Glutamatergic neuron (in vitro differentiated cells): ENCODE results near the gene CDH4. TPM values are rescaled to one million over a fixed set of nuclear protein-coding genes. Genes with fewer than 3 reads are reported as not detected.

ENCODE experiments used
- DNase-seq: peaks from one replicate; pipeline ENCODE4 v3.0.0; 2022
- H3K27ac Mint-ChIP-seq: one replicate; pipeline ENCODE4 v1.8.0; 2020; ENCODE audit warnings: mild to moderate bottlenecking, mixed read lengths, inconsistent platforms; ENCODE audit not compliant: unreplicated experiment
- H3K27me3 Mint-ChIP-seq: one replicate; pipeline ENCODE4 v1.8.0; 2020; ENCODE audit warnings: mild to moderate bottlenecking, moderate library complexity, mixed read lengths, inconsistent platforms; ENCODE audit not compliant: unreplicated experiment
- H3K36me3 Mint-ChIP-seq: one replicate; pipeline ENCODE4 v1.8.0; 2020; ENCODE audit warnings: mild to moderate bottlenecking, mixed read lengths, inconsistent platforms; ENCODE audit not compliant: unreplicated experiment
- H3K4me1 Mint-ChIP-seq: one replicate; pipeline ENCODE4 v1.8.0; 2020; ENCODE audit warnings: mild to moderate bottlenecking, low read depth, mixed read lengths, inconsistent platforms; ENCODE audit not compliant: unreplicated experiment
- H3K4me3 Mint-ChIP-seq: one replicate; pipeline ENCODE4 v1.8.0; 2020; ENCODE audit warnings: mild to moderate bottlenecking, mixed read lengths, inconsistent platforms; ENCODE audit not compliant: unreplicated experiment
- H3K9me3 Mint-ChIP-seq: one replicate; pipeline ENCODE4 v1.8.0; 2020; ENCODE audit warnings: mild to moderate bottlenecking, moderate library complexity, mixed read lengths, inconsistent platforms; ENCODE audit not compliant: unreplicated experiment
- total RNA-seq: library from RNA; stranded (reverse); fragmentation: NEBNext Ultra II Directional; extraction: Animal tissue kit (Norgen Biotek cat#: 25700); gene quantifications from one replicate; pipeline ENCODE4 v1.2.1, GENCODE V29; 2021; ENCODE audit not compliant: unreplicated experiment
- TF ChIP-seq, protein P1 (sequence below): fragments of 200-600 bp; sonication (generic); IDR thresholded peaks from one replicate; pipeline ENCODE4 v1.5.0; 2021; ENCODE audit not compliant: partially characterized antibody, unreplicated experiment

Gene CDH4
- total RNA-seq, 1 donor from 2014 or later = 1.2 TPM

DNA sequence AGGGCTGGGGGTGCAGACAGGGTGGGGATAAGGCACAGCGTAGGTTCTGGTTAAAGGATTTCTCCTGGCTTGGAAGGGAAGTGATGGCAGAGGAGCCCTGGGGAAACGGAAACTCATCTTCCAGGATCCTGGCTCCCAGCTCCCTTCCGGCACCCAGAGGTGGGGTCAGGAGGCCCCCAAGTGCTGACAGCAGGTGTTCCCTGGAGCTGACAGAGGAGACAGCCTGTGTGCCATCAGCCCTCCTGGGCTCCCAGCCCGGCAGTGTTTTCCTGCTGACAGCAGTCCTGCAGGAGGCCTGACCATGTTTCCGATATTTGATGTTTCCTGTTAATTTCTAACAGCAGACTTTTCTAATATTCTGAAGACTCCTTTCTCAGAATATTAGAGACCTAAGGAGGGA is 536.3 kb downstream of the CDH4 start:
- H3K36me3 Mint-ChIP-seq = peaks cover 11% of the 10 kb centered on the region
- H3K4me1 Mint-ChIP-seq = peaks cover 4% of the 10 kb centered on the region
- H3K27me3 Mint-ChIP-seq = peaks cover 7% of the 10 kb centered on the region
- H3K9me3 Mint-ChIP-seq = peaks cover 12% of the 10 kb centered on the region
- no peak overlapping the region for H3K27ac Mint-ChIP-seq
- DNase-seq = peak; percentile 16
- no peak overlapping the region for H3K4me3 Mint-ChIP-seq
- TF ChIP-seq, protein P1, sequence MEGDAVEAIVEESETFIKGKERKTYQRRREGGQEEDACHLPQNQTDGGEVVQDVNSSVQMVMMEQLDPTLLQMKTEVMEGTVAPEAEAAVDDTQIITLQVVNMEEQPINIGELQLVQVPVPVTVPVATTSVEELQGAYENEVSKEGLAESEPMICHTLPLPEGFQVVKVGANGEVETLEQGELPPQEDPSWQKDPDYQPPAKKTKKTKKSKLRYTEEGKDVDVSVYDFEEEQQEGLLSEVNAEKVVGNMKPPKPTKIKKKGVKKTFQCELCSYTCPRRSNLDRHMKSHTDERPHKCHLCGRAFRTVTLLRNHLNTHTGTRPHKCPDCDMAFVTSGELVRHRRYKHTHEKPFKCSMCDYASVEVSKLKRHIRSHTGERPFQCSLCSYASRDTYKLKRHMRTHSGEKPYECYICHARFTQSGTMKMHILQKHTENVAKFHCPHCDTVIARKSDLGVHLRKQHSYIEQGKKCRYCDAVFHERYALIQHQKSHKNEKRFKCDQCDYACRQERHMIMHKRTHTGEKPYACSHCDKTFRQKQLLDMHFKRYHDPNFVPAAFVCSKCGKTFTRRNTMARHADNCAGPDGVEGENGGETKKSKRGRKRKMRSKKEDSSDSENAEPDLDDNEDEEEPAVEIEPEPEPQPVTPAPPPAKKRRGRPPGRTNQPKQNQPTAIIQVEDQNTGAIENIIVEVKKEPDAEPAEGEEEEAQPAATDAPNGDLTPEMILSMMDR = no peak

DNA sequence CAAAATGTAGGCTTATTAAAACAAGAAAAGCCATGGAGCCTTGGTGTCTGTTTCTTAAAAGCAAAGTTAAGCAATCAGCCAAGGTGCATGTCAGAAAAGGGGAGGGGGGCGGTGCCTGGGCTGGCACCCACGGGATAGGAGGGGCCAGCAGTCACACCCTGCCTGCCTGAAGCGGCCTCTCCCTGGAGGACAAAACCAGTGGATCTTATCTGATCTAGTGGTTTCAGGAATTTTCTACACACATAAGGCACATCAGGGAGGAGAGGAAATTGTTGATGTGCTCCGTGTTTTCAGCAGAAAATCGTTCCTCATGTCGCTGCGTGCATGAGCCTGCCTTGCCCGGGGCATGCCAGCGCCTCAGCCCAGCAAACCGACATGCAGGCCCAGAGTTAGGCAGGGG is 537.3 kb downstream of the CDH4 start:
- Mint-ChIP-seq H3K4me3 (no peak overlapping the region), H3K36me3 (peaks cover 11% of the 10 kb centered on the region), H3K27me3 (peaks cover 7% of the 10 kb centered on the region), H3K9me3 (peaks cover 12% of the 10 kb centered on the region), H3K27ac (no peak overlapping the region), H3K4me1 (peaks cover 4% of the 10 kb centered on the region)
- peak; percentile 6 for DNase-seq
- TF ChIP-seq, protein P1 = no peak

DNA sequence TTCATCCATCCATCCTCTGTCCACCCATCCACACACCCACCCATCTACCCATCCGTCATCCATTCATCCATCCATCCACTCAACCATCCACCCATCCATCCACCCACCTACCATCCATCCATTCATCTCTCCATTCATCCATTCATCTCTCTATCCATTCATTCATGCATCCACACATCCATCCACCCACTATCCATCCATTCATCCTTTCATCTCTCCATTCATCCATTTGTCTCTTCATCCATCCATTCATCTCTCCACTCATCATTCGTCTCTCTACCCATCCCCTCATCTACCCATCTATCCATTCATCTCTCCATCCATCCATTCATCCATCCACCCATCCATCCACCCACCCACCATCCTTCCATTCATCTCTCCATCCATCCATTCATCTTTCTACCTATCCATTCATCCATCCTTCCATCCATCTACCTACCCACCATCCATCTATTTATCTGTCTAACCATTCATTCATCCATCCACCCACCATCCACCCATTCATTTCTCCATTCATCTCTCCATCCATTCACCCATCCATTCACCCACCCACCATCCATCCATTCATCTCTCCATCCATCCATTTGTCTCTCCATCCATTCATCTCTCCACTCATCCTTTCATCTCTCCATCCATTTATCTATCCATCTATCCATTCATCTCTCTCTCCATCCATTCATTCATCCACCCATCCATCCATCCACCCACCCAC is 538.2 kb downstream of the CDH4 start:
- DNase-seq = no peak
- Mint-ChIP-seq H3K27me3 (peaks cover 8% of the 10 kb centered on the region), H3K4me1 (peaks cover 4% of the 10 kb centered on the region), H3K27ac (no peak overlapping the region), H3K36me3 (peaks cover 11% of the 10 kb centered on the region), H3K9me3 (peaks cover 12% of the 10 kb centered on the region), H3K4me3 (no peak overlapping the region)
- TF ChIP-seq, protein P1 = no peak

DNA sequence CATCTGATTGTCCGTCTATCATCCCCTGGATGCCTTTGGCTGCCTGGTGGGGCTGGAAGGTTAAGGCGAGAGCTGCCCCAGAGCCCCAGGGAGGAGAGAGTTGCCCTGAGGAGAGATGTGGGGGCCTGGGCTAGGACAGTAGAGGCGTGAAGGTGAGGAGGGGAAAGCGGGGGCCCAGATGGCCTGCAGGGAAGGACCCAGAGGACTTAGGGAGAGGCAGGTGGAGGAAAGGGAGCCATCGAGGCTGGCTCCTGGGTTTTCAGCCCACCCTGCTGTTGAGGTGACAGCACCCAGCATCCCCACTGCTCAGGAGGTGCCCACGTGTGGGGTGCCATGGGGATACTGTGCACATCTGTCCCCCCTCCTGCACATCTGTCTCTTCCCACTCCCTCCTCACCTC is 539.9 kb downstream of the CDH4 start:
- peaks cover 4% of the 10 kb centered on the region for H3K4me1 Mint-ChIP-seq
- peak; percentile 2 for DNase-seq
- peaks cover 11% of the 10 kb centered on the region for H3K36me3 Mint-ChIP-seq
- no peak overlapping the region for H3K4me3 Mint-ChIP-seq
- TF ChIP-seq, protein P1 = no peak
- H3K9me3 Mint-ChIP-seq = peaks cover 12% of the 10 kb centered on the region
- peaks cover 8% of the 10 kb centered on the region for H3K27me3 Mint-ChIP-seq
- no peak overlapping the region for H3K27ac Mint-ChIP-seq

DNA sequence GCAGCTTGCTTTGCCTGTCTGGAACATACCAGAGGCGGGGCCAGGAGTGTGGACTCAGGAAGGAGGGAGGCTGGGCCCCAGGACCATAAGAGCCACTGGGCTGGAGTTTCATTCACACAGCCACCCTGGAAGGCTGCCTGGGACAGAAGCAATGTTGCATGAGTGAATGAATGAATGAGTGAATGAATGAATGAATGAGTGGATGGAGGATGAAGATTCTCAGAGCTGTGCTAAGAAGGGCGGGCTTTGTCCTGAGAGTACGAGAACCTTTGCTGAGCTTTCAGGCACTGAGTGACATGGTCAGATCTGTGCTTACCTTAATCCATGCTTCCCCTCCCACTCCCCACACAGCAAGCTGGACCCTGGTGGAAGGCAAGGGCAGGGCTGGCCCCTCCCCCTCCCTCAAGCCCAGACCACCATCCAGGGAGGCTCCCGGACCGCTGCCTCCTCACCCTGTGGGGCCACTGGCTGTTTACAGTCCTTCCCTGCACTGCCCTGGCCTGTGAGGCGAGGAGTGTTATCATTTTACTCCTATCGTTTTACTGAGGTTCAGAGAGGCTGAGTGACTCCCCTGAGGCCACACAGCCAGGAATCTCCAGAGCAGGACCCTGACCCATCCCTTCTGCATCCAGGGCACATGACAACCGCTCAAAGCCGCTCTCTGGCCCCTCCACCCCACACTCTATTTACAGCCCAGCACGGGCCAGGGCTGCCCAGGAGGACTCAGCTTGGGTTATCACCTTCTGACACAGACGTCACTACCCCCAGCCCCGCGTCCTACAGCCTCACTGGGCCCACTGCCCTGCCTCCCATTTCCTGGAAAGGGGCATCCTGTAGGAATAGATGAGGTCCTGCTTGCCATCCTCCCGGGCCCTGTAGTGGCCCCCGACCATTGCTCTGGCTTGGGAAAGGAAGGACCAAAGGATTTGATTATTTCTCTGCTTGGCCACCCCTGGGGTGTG is 543.9 kb downstream of the CDH4 start:
- TF ChIP-seq, protein P1 = no peak
- no peak overlapping the region for H3K4me3 Mint-ChIP-seq
- H3K27ac Mint-ChIP-seq = peak overlapping the region; percentile 33
- H3K27me3 Mint-ChIP-seq = peaks cover 2% of the 10 kb centered on the region
- no peaks in the 10 kb centered on the region for H3K9me3 Mint-ChIP-seq
- DNase-seq = peak; percentile 6
- peaks cover 4% of the 10 kb centered on the region for H3K36me3 Mint-ChIP-seq
- peaks cover 6% of the 10 kb centered on the region for H3K4me1 Mint-ChIP-seq
